ENCODE results near the gene ZSCAN18.

The ZSCAN18 gene

DNA sequence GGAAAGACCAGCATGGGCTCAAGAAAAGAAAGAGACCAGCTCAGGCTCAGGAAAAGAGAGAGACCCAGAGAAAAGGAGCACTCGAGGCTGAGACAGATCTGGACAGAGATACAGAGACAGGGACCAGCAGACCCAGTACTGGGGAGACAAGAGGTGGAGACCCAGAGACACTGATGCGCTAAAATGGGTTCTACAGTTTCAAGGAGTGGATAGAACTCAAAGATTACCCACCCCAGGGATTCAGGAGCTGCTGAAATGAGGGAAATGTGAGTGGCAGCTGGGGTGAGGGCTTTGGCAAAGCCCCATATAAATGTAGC, 609 bp upstream of the ZSCAN18 start:
- H3K4me3 ChIP-seq (replicated peaks; ENCODE audit: low read depth, low read length) = peak overlapping the region; percentile 55
- no peaks in the 10 kb centered on the region for H3K36me3 ChIP-seq (ENCODE audit: control insufficient read depth, insufficient read depth, low read length)
- no peaks in the 10 kb centered on the region for H3K27me3 ChIP-seq (replicated peaks; ENCODE audit: control insufficient read depth, insufficient read depth, low read length)
- TF ChIP-seq, protein P1, sequence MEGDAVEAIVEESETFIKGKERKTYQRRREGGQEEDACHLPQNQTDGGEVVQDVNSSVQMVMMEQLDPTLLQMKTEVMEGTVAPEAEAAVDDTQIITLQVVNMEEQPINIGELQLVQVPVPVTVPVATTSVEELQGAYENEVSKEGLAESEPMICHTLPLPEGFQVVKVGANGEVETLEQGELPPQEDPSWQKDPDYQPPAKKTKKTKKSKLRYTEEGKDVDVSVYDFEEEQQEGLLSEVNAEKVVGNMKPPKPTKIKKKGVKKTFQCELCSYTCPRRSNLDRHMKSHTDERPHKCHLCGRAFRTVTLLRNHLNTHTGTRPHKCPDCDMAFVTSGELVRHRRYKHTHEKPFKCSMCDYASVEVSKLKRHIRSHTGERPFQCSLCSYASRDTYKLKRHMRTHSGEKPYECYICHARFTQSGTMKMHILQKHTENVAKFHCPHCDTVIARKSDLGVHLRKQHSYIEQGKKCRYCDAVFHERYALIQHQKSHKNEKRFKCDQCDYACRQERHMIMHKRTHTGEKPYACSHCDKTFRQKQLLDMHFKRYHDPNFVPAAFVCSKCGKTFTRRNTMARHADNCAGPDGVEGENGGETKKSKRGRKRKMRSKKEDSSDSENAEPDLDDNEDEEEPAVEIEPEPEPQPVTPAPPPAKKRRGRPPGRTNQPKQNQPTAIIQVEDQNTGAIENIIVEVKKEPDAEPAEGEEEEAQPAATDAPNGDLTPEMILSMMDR (IDR thresholded peaks at IDR 0.05; ENCODE audit: insufficient read depth, low read length, poor library complexity, severe bottlenecking) = no peak
- DNase-seq (ENCODE audit: extremely low read depth, insufficient read length) = no peak

DNA sequence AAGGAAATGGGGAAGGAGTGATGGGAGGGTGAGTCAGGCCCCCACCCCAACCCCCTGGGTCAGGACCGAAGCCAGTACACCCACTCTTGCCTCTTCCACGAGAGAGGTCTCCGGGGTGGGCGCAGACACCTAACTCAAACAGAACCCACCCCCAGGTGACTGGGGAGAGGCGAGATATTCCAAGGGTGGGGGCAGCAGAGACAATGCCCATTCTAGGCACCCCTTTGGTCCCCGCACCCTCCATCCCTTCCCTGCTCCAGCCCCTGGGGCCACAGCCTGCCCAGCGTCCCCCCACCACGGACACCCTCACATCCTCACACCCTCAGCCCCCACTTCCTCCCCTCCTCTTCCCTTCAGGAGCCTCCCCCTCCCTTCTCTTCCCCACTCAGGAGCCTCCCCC, 682 bp downstream of the ZSCAN18 start:
- H3K27me3 ChIP-seq (replicated peaks; ENCODE audit: control insufficient read depth, insufficient read depth, low read length) = no peaks in the 10 kb centered on the region
- peak overlapping the region; percentile 74 for H3K4me3 ChIP-seq (replicated peaks; ENCODE audit: low read depth, low read length)
- TF ChIP-seq, protein P1 (IDR thresholded peaks at IDR 0.05; ENCODE audit: insufficient read depth, low read length, poor library complexity, severe bottlenecking) = no peak
- no peaks in the 10 kb centered on the region for H3K36me3 ChIP-seq (ENCODE audit: control insufficient read depth, insufficient read depth, low read length)
- DNase-seq (ENCODE audit: extremely low read depth, insufficient read length) = no peak

DNA sequence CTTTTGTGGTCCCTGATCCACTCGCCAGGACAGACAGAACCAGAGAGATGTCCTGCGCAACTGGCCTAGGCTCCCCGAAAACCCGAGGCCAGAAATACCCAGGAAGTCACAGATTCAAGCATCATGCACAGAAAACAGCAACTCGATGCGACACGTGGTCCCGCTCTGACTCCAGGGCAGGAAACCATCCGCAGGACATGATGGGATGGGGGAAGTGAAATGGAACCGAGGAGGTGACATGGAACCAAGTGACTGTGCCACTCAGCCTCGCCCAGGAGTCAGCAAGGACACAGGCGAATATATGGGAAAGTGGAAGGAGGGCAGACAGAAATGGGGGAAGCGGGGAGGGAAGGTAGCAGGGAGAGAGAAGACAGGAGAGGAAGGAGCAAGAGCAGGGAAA, 1.1 kb downstream of the ZSCAN18 start:
- H3K36me3 ChIP-seq (ENCODE audit: control insufficient read depth, insufficient read depth, low read length) = no peaks in the 10 kb centered on the region
- no peak for DNase-seq (ENCODE audit: extremely low read depth, insufficient read length)
- TF ChIP-seq, protein P1 (IDR thresholded peaks at IDR 0.05; ENCODE audit: insufficient read depth, low read length, poor library complexity, severe bottlenecking) = no peak
- no peaks in the 10 kb centered on the region for H3K27me3 ChIP-seq (replicated peaks; ENCODE audit: control insufficient read depth, insufficient read depth, low read length)
- no peak overlapping the region for H3K4me3 ChIP-seq (replicated peaks; ENCODE audit: low read depth, low read length)

DNA sequence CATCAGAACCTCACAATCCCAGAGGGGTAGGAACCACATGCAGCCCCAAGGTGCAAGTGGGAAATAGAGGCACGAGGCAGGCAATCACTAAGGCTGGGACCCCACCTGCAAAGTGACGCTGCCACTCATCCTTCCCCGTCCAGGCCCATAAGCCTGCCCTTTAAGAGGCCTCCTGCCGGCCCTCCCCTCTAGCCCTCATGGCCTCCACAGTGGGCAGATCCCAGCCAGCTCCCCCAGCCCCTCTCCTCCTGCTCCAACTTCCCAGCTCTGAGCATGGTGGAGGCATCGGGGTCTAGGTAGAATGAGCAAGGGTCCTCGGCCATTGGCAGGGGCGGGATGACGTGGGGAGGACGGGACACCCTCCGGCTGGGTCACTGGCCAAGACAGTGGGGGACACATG, 2.7 kb downstream of the ZSCAN18 start:
- H3K36me3 ChIP-seq (ENCODE audit: control insufficient read depth, insufficient read depth, low read length) = no peaks in the 10 kb centered on the region
- no peak for DNase-seq (ENCODE audit: extremely low read depth, insufficient read length)
- TF ChIP-seq, protein P1 (IDR thresholded peaks at IDR 0.05; ENCODE audit: insufficient read depth, low read length, poor library complexity, severe bottlenecking) = no peak
- H3K4me3 ChIP-seq (replicated peaks; ENCODE audit: low read depth, low read length) = no peak overlapping the region
- no peaks in the 10 kb centered on the region for H3K27me3 ChIP-seq (replicated peaks; ENCODE audit: control insufficient read depth, insufficient read depth, low read length)

DNA sequence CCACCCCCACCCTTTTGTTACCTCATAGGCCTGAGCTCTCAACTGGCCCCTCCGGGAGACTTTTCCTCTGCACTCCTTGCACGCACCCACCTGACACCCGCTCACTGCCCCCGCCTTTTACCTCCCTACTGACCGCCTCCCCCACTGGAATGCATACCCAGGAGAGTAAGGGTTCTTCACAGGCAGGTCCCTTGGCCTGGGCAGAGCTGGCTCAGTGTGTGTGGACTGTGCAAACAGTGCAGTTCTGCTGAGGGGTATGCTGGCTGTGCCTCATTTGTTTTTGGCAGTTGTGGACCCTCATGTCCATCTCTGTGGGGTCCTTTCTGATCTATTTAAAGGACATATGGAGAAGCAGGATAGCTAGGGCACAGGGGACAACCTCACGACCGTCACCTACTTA, 5.0 kb downstream of the ZSCAN18 start:
- TF ChIP-seq, protein P1 (IDR thresholded peaks at IDR 0.05; ENCODE audit: insufficient read depth, low read length, poor library complexity, severe bottlenecking) = no peak
- DNase-seq (ENCODE audit: extremely low read depth, insufficient read length) = no peak
- H3K36me3 ChIP-seq (ENCODE audit: control insufficient read depth, insufficient read depth, low read length) = no peaks in the 10 kb centered on the region
- no peak overlapping the region for H3K4me3 ChIP-seq (replicated peaks; ENCODE audit: low read depth, low read length)
- no peaks in the 10 kb centered on the region for H3K27me3 ChIP-seq (replicated peaks; ENCODE audit: control insufficient read depth, insufficient read depth, low read length)

DNA sequence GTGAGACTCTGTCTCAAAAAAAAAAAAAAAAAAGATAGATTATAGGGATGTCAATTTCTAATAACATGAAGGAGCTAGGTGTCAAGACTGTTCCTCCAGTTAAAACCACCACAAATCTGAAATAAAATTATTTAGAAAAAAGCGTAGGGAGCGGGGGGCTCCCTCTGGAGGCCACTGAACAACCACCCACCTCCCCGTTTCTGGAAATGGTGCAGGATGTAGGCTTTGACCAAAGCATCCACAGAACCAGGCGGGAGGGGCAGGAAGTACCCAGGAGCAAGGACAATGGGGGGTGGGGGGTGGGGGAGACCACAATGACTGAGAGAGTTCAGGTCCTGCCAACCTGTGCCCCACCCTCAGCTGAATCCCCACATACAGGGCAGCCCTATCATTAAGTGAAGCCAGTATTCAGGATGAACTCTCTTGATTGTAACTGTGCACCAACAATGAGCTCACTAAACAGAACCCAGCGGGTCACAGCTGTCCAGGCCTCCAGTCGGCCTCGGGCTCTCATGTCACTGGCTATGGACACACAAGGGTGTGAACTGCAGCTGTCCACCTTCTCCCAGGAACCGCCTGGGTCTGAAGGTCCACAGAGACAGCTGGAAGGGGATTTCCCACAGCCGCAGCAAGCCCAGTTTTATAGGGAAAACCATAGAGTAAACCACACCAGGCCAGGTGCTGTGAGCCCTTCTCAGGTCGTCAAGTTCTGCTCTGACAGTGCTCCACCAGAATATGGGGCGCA, 6.6 kb downstream of the ZSCAN18 start:
- no peaks in the 10 kb centered on the region for H3K36me3 ChIP-seq (ENCODE audit: control insufficient read depth, insufficient read depth, low read length)
- H3K27me3 ChIP-seq (replicated peaks; ENCODE audit: control insufficient read depth, insufficient read depth, low read length) = no peaks in the 10 kb centered on the region
- TF ChIP-seq, protein P1 (IDR thresholded peaks at IDR 0.05; ENCODE audit: insufficient read depth, low read length, poor library complexity, severe bottlenecking) = no peak
- DNase-seq (ENCODE audit: extremely low read depth, insufficient read length) = no peak
- H3K4me3 ChIP-seq (replicated peaks; ENCODE audit: low read depth, low read length) = no peak overlapping the region
